ENCODE measurements around the gene ARFGEF3. TPM values are rescaled to one million over a fixed set of nuclear protein-coding genes. Genes with fewer than 3 reads are reported as not detected.

The ARFGEF3 gene
- total RNA-seq, 4 donors from 2014 or later: 6.7 to 17.1 (median 13.2) TPM

- no peak for TF ChIP-seq EP300 (IDR thresholded peaks at IDR 0.05; ENCODE audit: low read depth)
- no peak for TF ChIP-seq POLR2A (IDR thresholded peaks at IDR 0.05)
- TF ChIP-seq, protein P1, sequence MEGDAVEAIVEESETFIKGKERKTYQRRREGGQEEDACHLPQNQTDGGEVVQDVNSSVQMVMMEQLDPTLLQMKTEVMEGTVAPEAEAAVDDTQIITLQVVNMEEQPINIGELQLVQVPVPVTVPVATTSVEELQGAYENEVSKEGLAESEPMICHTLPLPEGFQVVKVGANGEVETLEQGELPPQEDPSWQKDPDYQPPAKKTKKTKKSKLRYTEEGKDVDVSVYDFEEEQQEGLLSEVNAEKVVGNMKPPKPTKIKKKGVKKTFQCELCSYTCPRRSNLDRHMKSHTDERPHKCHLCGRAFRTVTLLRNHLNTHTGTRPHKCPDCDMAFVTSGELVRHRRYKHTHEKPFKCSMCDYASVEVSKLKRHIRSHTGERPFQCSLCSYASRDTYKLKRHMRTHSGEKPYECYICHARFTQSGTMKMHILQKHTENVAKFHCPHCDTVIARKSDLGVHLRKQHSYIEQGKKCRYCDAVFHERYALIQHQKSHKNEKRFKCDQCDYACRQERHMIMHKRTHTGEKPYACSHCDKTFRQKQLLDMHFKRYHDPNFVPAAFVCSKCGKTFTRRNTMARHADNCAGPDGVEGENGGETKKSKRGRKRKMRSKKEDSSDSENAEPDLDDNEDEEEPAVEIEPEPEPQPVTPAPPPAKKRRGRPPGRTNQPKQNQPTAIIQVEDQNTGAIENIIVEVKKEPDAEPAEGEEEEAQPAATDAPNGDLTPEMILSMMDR (IDR thresholded peaks at IDR 0.05): no peak
- Histone ChIP-seq H3K27ac (no peak overlapping the region), H3K9me3 (no peaks in the 10 kb centered on the region), H3K36me3 (no peaks in the 10 kb centered on the region), H3K4me1 (no peaks in the 10 kb centered on the region), H3K27me3 (no peaks in the 10 kb centered on the region), H3K4me3 (no peak overlapping the region)
- whole genome bisulfite sequencing, 2 donors (ENCODE audit: low coverage in 1 of 2): 63 to 72% methylated on average over 2 to 4 of the region's 4 CpGs
- in situ Hi-C loops (cut with MboI; ENCODE audit: low pct_ligation_motif_present in 1 of 4, low pct_unique_long_range_greater_than_20kb in 1 of 4, low sequenced_read_pairs in 3 of 4) (no loop called here), intact Hi-C loops (cut with DNase I; ENCODE audit: low total_unique reads) (no loop called here)
- DNase-seq: no peak
Measured at GRCh38 chr6:138204792-138205384, 43.1 kb downstream of the ARFGEF3 start.

GRCh38 chr6:138205437-138206094 is 43.8 kb downstream of the ARFGEF3 start:
- 81 to 89% methylated on average over 5 of the region's 5 CpGs for WGBS, 2 donors (ENCODE audit: low coverage in 1 of 2)
- Histone ChIP-seq H3K36me3 (no peaks in the 10 kb centered on the region), H3K4me3 (no peak overlapping the region), H3K27me3 (no peaks in the 10 kb centered on the region), H3K4me1 (no peaks in the 10 kb centered on the region), H3K9me3 (no peaks in the 10 kb centered on the region), H3K27ac (no peak overlapping the region)
- in situ Hi-C loops (cut with MboI; ENCODE audit: low pct_ligation_motif_present in 1 of 4, low pct_unique_long_range_greater_than_20kb in 1 of 4, low sequenced_read_pairs in 3 of 4): no loop called here
- intact Hi-C loops (cut with DNase I; ENCODE audit: low total_unique reads): no loop called here
- TF ChIP-seq, protein P1 (IDR thresholded peaks at IDR 0.05): no peak
- TF ChIP-seq POLR2A (IDR thresholded peaks at IDR 0.05) (no peak), EP300 (IDR thresholded peaks at IDR 0.05; ENCODE audit: low read depth) (no peak), POLR2AphosphoS5 (IDR thresholded peaks at IDR 0.05) (no peak)
- DNase-seq: no peak

- H3K4me3 ChIP-seq: no peak overlapping the region
- no peak overlapping the region for H3K27ac ChIP-seq
- DNase-seq: no peak
- TF ChIP-seq POLR2A (IDR thresholded peaks at IDR 0.05) (no peak), POLR2AphosphoS5 (IDR thresholded peaks at IDR 0.05) (no peak), EP300 (IDR thresholded peaks at IDR 0.05; ENCODE audit: low read depth) (no peak)
- TF ChIP-seq, protein P1 (IDR thresholded peaks at IDR 0.05): no peak
- no peaks in the 10 kb centered on the region for H3K9me3 ChIP-seq
- in situ Hi-C loops (cut with MboI; ENCODE audit: low pct_ligation_motif_present in 1 of 4, low pct_unique_long_range_greater_than_20kb in 1 of 4, low sequenced_read_pairs in 3 of 4) (no loop called here), intact Hi-C loops (cut with DNase I; ENCODE audit: low total_unique reads) (no loop called here)
- H3K27me3 ChIP-seq: no peaks in the 10 kb centered on the region
- H3K4me1 ChIP-seq: no peaks in the 10 kb centered on the region
- no peaks in the 10 kb centered on the region for H3K36me3 ChIP-seq
Measured at GRCh38 chr6:138206862-138207261, 45.1 kb downstream of the ARFGEF3 start.

- Histone ChIP-seq H3K4me3 (no peak overlapping the region), H3K27me3 (no peaks in the 10 kb centered on the region), H3K27ac (peak overlapping the region in 2 of 4 donors; percentile 14 to 19), H3K9me3 (no peaks in the 10 kb centered on the region), H3K36me3 (no peaks in the 10 kb centered on the region), H3K4me1 (no peaks in the 10 kb centered on the region)
- no peak for DNase-seq
- in situ Hi-C loops (cut with MboI; ENCODE audit: low pct_ligation_motif_present in 1 of 4, low pct_unique_long_range_greater_than_20kb in 1 of 4, low sequenced_read_pairs in 3 of 4) (no loop called here), intact Hi-C loops (cut with DNase I; ENCODE audit: low total_unique reads) (no loop called here)
- 0 to 62% methylated on average over 1 to 2 of the region's 2 CpGs for WGBS, 2 donors (ENCODE audit: low coverage in 1 of 2)
- TF ChIP-seq, protein P1 (IDR thresholded peaks at IDR 0.05): peak in 4 of 5 experiments; percentile 23 to 42 (median 30)
- TF ChIP-seq POLR2A (IDR thresholded peaks at IDR 0.05): no peak
Measured at GRCh38 chr6:138211048-138211581, 49.4 kb downstream of the ARFGEF3 start.
